Measurements from ENCODE around the gene FAM110A.
A peak's percentile ranks its signal among the peaks of the same experiment; 100 is the strongest.
"Not testable (repeated sequence)": the region's sequence is repeated elsewhere in the genome, so short reads cannot be mapped to it uniquely, and the experiment has no call there.

Gene FAM110A

DNA sequence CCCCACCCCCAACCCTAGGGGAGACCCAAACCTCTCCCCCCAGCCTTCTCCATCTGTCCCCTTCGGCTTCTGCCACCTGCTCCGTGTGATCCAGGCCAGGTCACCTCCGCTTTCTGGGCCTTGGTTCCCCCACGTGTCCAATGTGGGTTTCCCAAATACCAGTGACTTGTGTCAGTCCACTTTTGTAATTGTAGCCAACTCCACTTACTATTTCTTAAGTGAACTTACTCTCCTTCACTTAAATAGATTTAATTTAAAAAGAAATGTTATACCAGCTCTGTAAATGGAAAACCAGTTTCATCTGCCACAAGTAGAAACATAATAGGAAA lies 10.0 kb upstream of the FAM110A start:
- DNase-seq (ENCODE audit: low read depth), result no peak

- DNase-seq (ENCODE audit: low read depth), result no peak
These were observed 9.0 kb upstream of the FAM110A start for GRCh38 chr20:824490-824889.

DNA sequence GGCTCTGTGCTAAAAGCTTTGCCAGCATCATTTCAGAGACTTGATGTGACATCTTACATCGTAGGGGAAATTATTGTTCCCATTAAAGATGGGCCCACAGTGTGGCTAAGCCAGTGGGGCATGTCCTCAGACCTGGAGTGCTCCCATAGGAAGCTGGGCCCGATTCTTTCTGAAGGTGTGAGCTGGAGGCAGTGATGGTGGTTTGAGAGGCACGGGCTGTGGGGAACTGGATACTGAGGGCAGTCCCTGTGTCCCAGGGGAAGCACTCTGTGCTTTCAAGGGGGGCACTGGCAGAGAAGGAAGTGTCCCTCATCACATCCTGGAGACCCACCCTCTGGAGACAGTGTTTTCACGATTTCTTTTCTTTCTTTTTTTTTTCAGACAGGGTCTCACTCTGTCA lies 8.6 kb upstream of the FAM110A start:
- no peak for DNase-seq (ENCODE audit: low read depth)

- DNase-seq (ENCODE audit: low read depth), result no peak
These were observed 7.6 kb upstream of the FAM110A start for GRCh38 chr20:825710-826421.

GRCh38 chr20:826695-827323 lies 6.7 kb upstream of the FAM110A start:
- DNase-seq (ENCODE audit: low read depth), result no peak

- not testable (repeated sequence) for DNase-seq (ENCODE audit: low read depth)
These were observed 5.5 kb upstream of the FAM110A start for GRCh38 chr20:827981-828380.

DNA sequence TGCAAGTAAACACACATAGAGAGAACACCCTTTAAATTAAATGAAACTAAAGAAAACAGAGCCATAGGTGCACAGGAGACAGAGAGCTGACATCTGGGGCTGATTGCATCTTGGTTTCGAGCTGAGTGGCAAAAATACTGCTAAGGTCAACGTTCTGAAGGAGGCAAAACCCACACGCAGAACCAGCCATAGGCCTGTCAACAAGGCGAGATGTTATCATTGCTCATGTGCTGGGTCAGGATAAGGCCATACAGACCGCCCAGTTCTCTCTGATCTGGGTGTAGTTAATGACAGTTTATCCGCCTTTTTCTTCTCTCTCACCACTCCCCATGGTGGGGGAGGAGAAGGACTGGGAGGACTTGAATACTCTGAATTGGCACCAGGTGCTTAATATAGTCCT lies 4.5 kb upstream of the FAM110A start:
- DNase-seq (ENCODE audit: low read depth), result no peak

DNA sequence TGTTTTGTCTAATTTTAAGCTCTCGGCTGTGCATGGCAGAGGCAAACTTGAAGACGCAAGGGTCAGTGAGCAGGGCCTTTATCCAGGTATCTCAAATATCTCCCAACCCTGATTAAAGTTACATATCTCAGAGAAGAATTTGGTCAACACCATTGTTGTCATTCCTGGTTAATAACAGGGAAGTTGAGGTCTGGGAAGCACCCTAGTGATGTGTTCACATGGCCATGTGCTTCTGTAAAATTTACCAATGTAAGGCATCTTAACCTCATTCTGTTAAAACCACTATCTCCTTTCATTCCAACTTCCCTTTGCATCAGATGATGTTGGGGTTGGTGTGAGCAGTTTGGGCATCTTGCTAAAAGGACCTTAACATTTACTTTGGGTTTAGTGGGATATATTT lies 4.0 kb upstream of the FAM110A start:
- peak; percentile 34 for DNase-seq (ENCODE audit: low read depth)

- DNase-seq (ENCODE audit: low read depth), result peak; percentile 58
These were observed 3.4 kb upstream of the FAM110A start for GRCh38 chr20:830011-830521.

GRCh38 chr20:831251-831650 lies 2.3 kb upstream of the FAM110A start:
- no peak for DNase-seq (ENCODE audit: low read depth)

DNA sequence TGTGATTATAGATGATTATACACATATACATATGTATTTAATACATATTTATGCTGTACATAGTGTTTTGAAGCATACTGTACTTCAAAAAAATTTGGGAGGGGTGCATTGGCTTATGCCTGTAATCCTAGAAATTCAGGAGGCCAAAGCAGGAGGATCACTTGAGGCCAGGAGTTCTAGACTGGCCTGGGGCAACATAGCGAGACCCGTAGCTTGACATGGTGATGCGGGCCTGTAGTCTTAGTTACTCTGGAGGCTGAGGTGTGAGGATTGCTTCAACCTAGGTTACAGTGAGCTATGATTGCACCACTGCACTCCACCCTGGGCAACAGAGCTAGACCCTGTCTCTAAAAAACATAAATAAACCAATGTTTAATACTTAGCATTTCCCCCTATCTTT lies 1.6 kb upstream of the FAM110A start:
- no peak for DNase-seq (ENCODE audit: low read depth)

DNA sequence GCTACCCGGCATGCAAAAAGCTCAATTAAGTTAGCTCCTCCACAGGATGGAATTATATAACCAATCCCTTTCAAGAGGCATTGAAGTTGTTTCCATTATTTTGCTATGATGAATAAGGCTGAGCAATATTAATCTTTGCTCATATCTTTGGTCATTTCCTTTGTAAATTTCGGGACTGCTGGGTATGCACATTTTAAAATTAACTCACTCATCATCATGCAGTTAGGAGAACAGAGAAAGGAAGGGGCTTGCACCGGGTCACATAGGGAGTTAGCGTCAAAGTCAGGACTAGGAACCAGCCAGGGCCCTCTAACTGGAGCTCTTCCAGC lies 430 bp upstream of the FAM110A start:
- peak; percentile 36 for DNase-seq (ENCODE audit: low read depth)

- DNase-seq (ENCODE audit: low read depth), result no peak
These were observed 734 bp downstream of the FAM110A start for GRCh38 chr20:834151-834746.

- DNase-seq (ENCODE audit: low read depth), result no peak
These were observed 2.1 kb downstream of the FAM110A start for GRCh38 chr20:835608-836045.

DNA sequence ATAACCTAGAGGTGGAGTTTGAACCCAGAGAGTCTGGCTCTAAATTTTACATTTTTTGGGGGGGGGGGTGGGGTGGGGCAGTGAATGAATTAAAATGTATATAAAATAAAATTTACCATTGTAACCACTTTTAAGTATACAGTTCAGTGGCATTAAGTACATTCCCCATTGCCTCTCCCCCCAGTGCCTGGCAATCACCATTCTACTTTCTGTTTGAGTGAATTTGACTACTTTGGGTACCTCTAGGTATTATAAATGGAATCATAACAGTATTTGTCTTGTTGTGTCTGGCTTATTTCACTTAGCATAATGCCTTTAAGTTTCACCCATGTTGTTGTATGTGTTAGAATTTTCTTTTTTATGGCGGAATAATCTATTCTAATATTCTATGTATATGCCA lies 2.7 kb downstream of the FAM110A start:
- no peak for DNase-seq (ENCODE audit: low read depth)

DNA sequence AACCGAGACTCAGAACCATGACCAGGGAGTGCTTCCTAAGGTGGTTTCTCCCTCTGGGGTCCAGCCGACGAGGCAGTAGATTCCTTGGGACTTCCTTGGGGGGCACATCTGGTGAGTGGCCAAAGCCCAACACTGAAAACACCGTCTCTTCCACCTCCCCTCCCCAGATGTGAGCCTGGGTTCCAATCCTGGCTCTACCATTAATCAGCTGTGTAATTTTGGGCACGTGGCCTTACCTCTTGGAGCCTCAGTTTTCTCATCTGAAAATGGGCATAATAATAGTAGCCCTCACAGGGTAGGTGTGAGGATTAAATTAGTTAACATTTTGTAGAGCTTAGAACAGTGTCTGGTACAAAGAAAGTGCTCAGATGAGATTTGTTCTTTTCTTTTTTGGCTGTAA lies 5.5 kb downstream of the FAM110A start:
- no peak for DNase-seq (ENCODE audit: low read depth)

DNA sequence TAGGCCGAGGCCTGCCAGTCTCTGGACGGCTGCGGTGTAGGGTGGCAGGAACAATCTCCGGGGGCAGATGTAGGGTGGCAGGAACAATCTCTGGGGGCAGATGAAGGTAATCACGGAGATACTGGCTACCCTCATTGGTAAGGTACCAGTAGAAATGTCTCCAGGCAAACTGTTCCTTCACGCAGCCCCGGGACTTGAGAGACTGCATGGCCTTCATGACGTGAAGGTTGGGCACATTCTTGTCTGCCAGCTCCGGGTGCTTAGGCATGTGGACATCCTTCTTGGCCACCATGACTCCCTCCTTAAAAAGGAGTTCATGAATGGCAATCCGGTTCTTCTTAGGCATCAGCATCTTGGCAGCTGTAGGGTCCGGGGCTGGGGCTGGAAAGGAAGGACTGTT lies 6.1 kb downstream of the FAM110A start:
- no peak for DNase-seq (ENCODE audit: low read depth)

- DNase-seq (ENCODE audit: low read depth), result no peak
These were observed 7.0 kb downstream of the FAM110A start for GRCh38 chr20:840503-840857.

DNA sequence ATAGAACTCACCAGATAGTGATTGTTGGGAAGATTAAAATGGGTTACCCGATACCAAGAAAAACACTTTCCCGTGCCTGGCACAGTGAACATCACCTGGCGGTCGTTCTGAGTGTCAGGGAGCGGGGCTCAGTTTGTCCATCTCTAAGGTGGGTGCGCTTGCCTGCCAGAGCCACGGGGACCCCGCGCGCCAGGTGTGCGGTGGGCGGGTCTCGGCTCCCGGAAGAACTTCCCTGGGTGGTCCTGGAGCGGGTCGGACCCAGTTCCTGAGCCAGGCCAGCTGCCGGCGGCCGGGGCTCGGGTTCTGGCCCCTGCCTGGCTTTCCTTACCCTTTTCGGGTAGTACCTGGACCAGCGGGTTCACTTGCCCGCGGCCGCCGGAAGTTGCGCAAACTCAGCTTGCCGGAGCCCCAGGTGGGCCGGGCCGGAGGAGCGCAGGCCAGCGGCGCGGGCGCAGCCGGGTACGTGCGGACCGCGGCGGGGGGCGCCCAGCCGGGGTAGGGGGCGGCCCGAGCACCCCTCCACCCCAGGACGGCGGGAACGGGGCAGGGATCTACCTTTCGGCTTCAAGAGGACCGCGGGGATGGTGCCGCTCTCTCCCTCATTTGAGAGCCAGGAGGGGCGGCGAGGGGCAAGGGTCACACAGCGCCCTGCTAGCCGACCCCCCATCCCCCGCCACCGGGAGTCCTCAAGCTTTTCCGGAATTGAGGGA lies 7.5 kb downstream of the FAM110A start:
- DNase-seq (ENCODE audit: low read depth), result no peak

GRCh38 chr20:841568-842546 lies 8.3 kb downstream of the FAM110A start:
- no peak for DNase-seq (ENCODE audit: low read depth)

- no peak for DNase-seq (ENCODE audit: low read depth)
These were observed 9.0 kb downstream of the FAM110A start for GRCh38 chr20:842547-842940.

DNA sequence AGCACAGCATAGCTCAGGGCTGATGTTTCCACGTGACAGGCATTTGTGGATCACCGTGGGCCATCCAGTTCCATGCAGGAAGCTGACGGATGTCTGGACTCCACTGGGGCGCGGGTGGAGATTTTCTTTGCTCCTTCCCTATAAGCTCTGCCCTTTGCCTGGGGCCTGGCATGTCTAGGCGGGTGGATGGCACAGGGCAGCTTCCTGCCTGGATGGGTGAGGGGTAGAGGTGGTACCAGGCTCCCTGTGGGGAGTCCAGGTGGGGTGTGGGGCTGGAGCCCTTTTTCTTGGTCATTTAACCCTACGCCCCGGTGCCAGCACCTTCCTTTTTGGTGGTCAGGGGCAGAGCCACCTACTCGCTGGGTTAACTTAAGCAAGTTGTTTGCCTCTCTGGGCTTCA lies 10.4 kb downstream of the FAM110A start:
- no peak for DNase-seq (ENCODE audit: low read depth)

Measured in HS-27A (cell line).